SK-N-SH treated with all-trans-retinoic acid at 6 μM for 48 hours (cell line): Measurements from ENCODE around the gene THSD4.

Source experiments
- ATAC-seq: fragments of 200-7000 bp; cut with Tn5 transposase; 3 replicates; pipeline ENCODE4 v1.9.1; 2020; ENCODE audit warnings: mild to moderate bottlenecking, moderate library complexity
- ARNTL ChIP-seq: fragments of 450-650 bp; formaldehyde crosslinking; IDR thresholded peaks from 2 replicates; pipeline ENCODE4 v1.5.0; 2020; ENCODE audit warnings: low read depth, mild to moderate bottlenecking, moderate library complexity, borderline replicate concordance
- BACH2 ChIP-seq: fragments of 250-450 bp; sonication (Bioruptor Pico); IDR thresholded peaks from 2 replicates; pipeline ENCODE4 v1.9.0; 2021; ENCODE audit warnings: mild to moderate bottlenecking, borderline replicate concordance
- CSDC2 ChIP-seq: fragments of 250-450 bp; sonication (Bioruptor Pico); IDR thresholded peaks from 2 replicates; pipeline ENCODE4 v1.5.0; 2020; ENCODE audit warnings: mild to moderate bottlenecking, moderate library complexity
- ESRRG ChIP-seq: fragments of 250-450 bp; sonication (Bioruptor Pico); IDR thresholded peaks from 2 replicates; pipeline ENCODE4 v1.6.1; 2021; ENCODE audit warnings: mild to moderate bottlenecking
- GLIS3 ChIP-seq: fragments of 250-450 bp; sonication (Bioruptor Pico); IDR thresholded peaks from 2 replicates; pipeline ENCODE4 v1.5.0; 2020; ENCODE audit warnings: mild to moderate bottlenecking, moderate library complexity
- ISL1 ChIP-seq: fragments of 250-450 bp; sonication (Bioruptor Pico); IDR thresholded peaks from 2 replicates; pipeline ENCODE4 v2.1.2; 2022; ENCODE audit warnings: mild to moderate bottlenecking, moderate library complexity
- OSR1 ChIP-seq: fragments of 250-450 bp; sonication (Bioruptor Pico); IDR thresholded peaks from 2 replicates; pipeline ENCODE4 v1.8.0; 2022; ENCODE audit warnings: moderate library complexity, mild to moderate bottlenecking, inconsistent platforms
- PPARA ChIP-seq: fragments of 250-450 bp; sonication (Bioruptor Pico); IDR thresholded peaks from 2 replicates; pipeline ENCODE4 v1.5.0; 2020; ENCODE audit warnings: mild to moderate bottlenecking, borderline replicate concordance
- RARB ChIP-seq: fragments of 250-450 bp; sonication (Bioruptor Pico); IDR thresholded peaks from 2 replicates; pipeline ENCODE4 v1.8.0; 2021; ENCODE audit warnings: mild to moderate bottlenecking, moderate library complexity
- SNAI2 ChIP-seq: fragments of 250-450 bp; sonication (Bioruptor Pico); IDR thresholded peaks from 2 replicates; pipeline ENCODE4 v1.5.0; 2020; ENCODE audit warnings: mild to moderate bottlenecking, moderate library complexity
- TCF4 ChIP-seq: fragments of 250-450 bp; sonication (Bioruptor Pico); IDR thresholded peaks from 2 replicates; pipeline ENCODE4 v1.8.0; 2021; ENCODE audit warnings: mild to moderate bottlenecking, moderate library complexity, borderline replicate concordance
- TOX ChIP-seq: fragments of 250-450 bp; sonication (Bioruptor Pico); IDR thresholded peaks from 2 replicates; pipeline ENCODE4 v1.8.0; 2021; ENCODE audit warnings: mild to moderate bottlenecking, moderate library complexity, borderline replicate concordance
- ZC3H10 ChIP-seq: fragments of 250-450 bp; sonication (Bioruptor Pico); IDR thresholded peaks from 2 replicates; pipeline ENCODE4 v1.5.1; 2021; ENCODE audit warnings: mild to moderate bottlenecking, moderate library complexity
- ZFP3 ChIP-seq: fragments of 250-450 bp; sonication (Bioruptor Pico); IDR thresholded peaks from 2 replicates; pipeline ENCODE4 v1.5.0; 2020; ENCODE audit warnings: mild to moderate bottlenecking, moderate library complexity
- ZNF565 ChIP-seq: fragments of 450-650 bp; formaldehyde crosslinking; conservative IDR thresholded peaks from 2 replicates; pipeline ENCODE4 v1.5.0; 2020; ENCODE audit warnings: low read depth, mild to moderate bottlenecking, moderate library complexity
- ZNF70 ChIP-seq: fragments of 450-650 bp; formaldehyde crosslinking; IDR thresholded peaks from 2 replicates; pipeline ENCODE4 v1.5.0; 2020; ENCODE audit warnings: mild to moderate bottlenecking, moderate library complexity
- ZNF8 ChIP-seq: fragments of 450-650 bp; formaldehyde crosslinking; IDR thresholded peaks from 2 replicates; pipeline ENCODE4 v1.5.0; 2020; ENCODE audit warnings: mild to moderate bottlenecking, moderate library complexity
- TF ChIP-seq, protein P1 (sequence below): fragments of 250-450 bp; sonication (Bioruptor Pico); IDR thresholded peaks from 2 replicates; pipeline ENCODE4 v1.5.0; 2020; ENCODE audit warnings: mild to moderate bottlenecking, moderate library complexity
- TF ChIP-seq, protein P2 (sequence below): fragments of 250-450 bp; sonication (Bioruptor Pico); IDR thresholded peaks from 2 replicates; pipeline ENCODE4 v1.8.0; 2020; ENCODE audit warnings: mild to moderate bottlenecking, moderate library complexity, borderline replicate concordance
- TF ChIP-seq, protein P3 (sequence below): fragments of 250-450 bp; sonication (Bioruptor Pico); IDR thresholded peaks from 2 replicates; pipeline ENCODE4 v1.5.1; 2021; ENCODE audit warnings: mild to moderate bottlenecking, moderate library complexity
- TF ChIP-seq, protein P4 (sequence below): fragments of 250-450 bp; sonication (Bioruptor Pico); IDR thresholded peaks from 2 replicates; pipeline ENCODE4 v1.5.1; 2020; ENCODE audit warnings: low read depth, mild to moderate bottlenecking, moderate library complexity

THSD4 gene

DNA sequence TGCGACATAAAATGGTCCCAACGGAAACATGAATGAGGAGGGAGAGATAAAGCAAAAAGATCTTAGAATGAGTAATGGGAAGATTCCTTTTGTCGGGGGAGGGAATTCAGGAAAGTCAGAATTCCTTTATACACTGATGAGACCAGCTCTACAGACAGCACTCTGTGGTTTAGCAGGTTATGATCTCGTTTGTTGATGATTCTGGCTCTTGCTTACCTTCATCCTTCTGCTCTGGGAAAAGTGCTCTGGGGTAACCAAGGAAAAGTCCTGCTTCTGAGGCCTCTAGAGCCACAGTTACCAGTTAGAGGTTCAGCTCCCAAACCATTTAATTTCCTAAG lies 544.4 kb downstream of the THSD4 start:
- TF ChIP-seq ISL1 (CRISPR knock-in tag): peak; percentile 30; the same call in 1 of the 2 replicates
- no peak for TF ChIP-seq SNAI2 (CRISPR knock-in tag)
- TF ChIP-seq, all 23 proteins: peak for 1

DNA sequence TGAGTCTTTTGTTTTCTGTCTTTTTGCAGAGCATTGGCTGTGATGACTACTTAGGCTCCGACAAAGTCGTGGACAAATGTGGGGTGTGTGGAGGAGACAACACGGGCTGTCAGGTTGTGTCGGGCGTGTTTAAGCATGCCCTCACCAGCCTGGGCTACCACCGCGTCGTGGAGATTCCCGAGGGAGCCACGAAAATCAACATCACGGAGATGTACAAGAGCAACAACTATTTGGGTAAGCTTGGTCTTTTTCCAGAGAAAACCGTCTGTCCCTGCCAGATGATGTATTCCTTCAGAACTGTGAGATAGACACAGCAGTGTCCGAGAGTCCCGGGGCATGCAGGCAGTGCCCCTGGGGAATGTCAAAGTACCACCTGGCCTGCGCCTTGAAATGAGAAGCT lies 545.2 kb downstream of the THSD4 start:
- TF ChIP-seq ESRRG (CRISPR knock-in tag) (no peak), TOX (CRISPR knock-in tag) (no peak), ZFP3 (CRISPR knock-in tag) (no peak), ZNF70 (CRISPR knock-in tag) (no peak), SNAI2 (CRISPR knock-in tag) (no peak), ZC3H10 (no peak), ISL1 (CRISPR knock-in tag) (no peak), GLIS3 (CRISPR knock-in tag) (no peak), ZNF565 (CRISPR knock-in tag) (no peak), BACH2 (CRISPR knock-in tag) (no peak), TCF4 (CRISPR knock-in tag) (no peak), ZNF8 (no peak), ARNTL (CRISPR knock-in tag) (no peak), OSR1 (CRISPR knock-in tag) (no peak)
- TF ChIP-seq, protein P1, sequence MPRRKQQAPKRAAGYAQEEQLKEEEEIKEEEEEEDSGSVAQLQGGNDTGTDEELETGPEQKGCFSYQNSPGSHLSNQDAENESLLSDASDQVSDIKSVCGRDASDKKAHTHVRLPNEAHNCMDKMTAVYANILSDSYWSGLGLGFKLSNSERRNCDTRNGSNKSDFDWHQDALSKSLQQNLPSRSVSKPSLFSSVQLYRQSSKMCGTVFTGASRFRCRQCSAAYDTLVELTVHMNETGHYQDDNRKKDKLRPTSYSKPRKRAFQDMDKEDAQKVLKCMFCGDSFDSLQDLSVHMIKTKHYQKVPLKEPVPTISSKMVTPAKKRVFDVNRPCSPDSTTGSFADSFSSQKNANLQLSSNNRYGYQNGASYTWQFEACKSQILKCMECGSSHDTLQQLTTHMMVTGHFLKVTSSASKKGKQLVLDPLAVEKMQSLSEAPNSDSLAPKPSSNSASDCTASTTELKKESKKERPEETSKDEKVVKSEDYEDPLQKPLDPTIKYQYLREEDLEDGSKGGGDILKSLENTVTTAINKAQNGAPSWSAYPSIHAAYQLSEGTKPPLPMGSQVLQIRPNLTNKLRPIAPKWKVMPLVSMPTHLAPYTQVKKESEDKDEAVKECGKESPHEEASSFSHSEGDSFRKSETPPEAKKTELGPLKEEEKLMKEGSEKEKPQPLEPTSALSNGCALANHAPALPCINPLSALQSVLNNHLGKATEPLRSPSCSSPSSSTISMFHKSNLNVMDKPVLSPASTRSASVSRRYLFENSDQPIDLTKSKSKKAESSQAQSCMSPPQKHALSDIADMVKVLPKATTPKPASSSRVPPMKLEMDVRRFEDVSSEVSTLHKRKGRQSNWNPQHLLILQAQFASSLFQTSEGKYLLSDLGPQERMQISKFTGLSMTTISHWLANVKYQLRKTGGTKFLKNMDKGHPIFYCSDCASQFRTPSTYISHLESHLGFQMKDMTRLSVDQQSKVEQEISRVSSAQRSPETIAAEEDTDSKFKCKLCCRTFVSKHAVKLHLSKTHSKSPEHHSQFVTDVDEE: no peak
- no peak for ATAC-seq

More for the DNA sequence above, 544.4 kb downstream of the THSD4 start:
- no peak; the same call in 2 of the 3 replicates for ATAC-seq

DNA sequence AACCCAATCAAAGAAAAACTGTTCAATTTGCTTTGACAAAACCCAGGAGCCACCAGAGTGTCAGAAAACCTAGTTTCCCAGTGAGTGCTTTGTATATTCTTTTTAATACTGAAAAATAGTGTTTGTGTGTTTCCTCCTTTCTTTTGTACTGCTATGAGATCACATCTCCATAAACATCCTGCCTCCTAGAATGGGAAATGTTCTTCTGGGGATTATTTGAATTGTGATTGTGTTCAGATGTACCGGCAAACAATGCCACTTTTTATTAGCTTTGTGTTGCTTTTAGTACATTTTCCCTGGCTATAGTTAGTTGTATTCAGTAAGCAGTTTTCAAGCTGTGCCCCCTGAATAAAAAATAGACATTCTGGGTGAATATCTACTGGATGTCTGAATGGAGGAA lies 547.0 kb downstream of the THSD4 start:
- ATAC-seq: no peak; the same call in 2 of the 3 replicates
- TF ChIP-seq ISL1 (CRISPR knock-in tag) (0 out of 2 replicates have a peak, but pooled peaks have one; percentile 23), BACH2 (CRISPR knock-in tag) (no peak)

DNA sequence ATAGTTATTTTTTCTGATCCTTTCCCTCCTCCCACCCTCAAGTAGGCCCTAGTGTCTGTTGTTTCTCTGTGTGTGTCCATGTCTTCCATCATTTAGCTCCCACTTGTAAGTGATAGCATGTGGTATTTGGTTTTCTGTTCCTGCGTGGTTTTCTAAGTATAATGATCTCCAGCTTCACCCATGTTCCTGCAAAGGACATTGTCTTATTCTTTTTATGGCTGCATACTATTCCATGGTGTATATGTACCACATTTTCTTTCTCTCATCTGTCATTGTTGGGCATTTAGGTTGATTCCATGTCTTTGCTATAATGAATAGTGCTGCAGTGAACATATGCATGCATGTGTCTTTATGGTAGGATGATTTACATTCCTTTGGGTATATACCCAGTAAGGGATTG lies 549.4 kb downstream of the THSD4 start:
- no peak for TF ChIP-seq ARNTL (CRISPR knock-in tag)
- TF ChIP-seq BACH2 (CRISPR knock-in tag): no peak
- TF ChIP-seq OSR1 (CRISPR knock-in tag): no peak
- no peak for TF ChIP-seq ZFP3 (CRISPR knock-in tag)
- no peak for TF ChIP-seq SNAI2 (CRISPR knock-in tag)
- no peak for TF ChIP-seq PPARA (CRISPR knock-in tag)
- TF ChIP-seq ZC3H10: no peak
- TF ChIP-seq ZNF8: peak; percentile 59
- no peak for TF ChIP-seq TOX (CRISPR knock-in tag)
- no peak for ATAC-seq

DNA sequence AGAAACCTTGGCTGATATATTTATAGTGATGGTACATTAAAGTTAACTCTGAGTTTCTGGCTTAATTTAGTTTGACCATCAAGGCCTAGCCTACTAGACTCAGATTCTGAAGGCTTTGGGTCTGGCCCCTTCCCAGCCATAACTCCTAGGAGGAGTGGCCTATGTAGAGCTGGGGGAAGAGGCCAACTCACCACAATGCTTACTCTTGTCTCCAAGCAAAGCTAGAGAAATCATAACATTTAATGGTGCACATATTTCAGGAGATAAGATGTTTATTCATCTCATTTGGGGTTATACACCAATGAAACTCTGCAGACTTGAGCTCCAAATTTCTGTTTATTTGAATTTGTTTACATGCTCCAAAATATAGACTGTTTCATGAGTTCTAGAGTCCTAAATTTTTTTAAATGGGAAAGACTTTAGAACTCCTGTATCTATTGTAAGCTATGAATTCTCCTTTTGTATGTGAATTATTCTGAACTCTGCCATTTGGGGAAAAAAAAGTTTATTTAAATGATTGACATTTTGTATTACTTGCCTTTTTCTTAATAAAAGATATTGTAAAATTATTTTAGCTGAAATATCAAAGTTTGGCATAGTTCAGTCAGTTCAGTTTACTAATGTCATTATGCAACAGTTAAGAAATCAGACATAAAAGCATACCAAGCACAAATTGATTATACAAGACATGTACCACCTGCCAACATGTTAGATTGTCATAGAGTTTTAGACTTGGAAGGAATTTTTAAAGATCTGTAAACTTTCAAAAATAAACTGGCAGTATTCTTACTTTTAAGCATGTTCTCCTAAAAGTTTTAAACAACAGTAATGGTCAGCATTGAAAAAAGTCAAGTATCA lies 551.7 kb downstream of the THSD4 start:
- no peak for ATAC-seq
- TF ChIP-seq, protein P2, sequence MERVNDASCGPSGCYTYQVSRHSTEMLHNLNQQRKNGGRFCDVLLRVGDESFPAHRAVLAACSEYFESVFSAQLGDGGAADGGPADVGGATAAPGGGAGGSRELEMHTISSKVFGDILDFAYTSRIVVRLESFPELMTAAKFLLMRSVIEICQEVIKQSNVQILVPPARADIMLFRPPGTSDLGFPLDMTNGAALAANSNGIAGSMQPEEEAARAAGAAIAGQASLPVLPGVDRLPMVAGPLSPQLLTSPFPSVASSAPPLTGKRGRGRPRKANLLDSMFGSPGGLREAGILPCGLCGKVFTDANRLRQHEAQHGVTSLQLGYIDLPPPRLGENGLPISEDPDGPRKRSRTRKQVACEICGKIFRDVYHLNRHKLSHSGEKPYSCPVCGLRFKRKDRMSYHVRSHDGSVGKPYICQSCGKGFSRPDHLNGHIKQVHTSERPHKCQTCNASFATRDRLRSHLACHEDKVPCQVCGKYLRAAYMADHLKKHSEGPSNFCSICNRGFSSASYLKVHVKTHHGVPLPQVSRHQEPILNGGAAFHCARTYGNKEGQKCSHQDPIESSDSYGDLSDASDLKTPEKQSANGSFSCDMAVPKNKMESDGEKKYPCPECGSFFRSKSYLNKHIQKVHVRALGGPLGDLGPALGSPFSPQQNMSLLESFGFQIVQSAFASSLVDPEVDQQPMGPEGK: no peak
- peak; percentile 55 for TF ChIP-seq ISL1 (CRISPR knock-in tag)
- TF ChIP-seq, all 23 proteins: peak for 1

DNA sequence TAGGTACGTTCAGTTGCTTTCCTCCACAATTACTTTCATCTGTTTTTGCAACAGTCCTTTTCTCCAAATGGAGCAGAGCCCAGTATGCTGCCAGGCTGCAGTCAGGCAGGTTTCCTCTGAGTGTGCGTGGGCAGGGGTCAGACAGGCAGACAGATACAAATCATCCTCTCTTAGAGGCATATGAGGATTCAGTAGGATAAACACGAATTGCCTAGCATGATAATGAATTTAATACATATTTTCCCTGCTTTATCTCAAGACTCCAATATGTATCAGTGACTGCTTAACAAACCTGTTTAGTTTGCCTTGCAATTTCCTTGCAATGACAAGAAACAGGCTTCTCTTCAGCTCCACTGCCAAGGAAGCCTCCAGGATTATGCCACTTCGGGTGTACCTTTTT lies 554.4 kb downstream of the THSD4 start:
- peak; percentile 98 for ATAC-seq
- TF ChIP-seq, protein P3, sequence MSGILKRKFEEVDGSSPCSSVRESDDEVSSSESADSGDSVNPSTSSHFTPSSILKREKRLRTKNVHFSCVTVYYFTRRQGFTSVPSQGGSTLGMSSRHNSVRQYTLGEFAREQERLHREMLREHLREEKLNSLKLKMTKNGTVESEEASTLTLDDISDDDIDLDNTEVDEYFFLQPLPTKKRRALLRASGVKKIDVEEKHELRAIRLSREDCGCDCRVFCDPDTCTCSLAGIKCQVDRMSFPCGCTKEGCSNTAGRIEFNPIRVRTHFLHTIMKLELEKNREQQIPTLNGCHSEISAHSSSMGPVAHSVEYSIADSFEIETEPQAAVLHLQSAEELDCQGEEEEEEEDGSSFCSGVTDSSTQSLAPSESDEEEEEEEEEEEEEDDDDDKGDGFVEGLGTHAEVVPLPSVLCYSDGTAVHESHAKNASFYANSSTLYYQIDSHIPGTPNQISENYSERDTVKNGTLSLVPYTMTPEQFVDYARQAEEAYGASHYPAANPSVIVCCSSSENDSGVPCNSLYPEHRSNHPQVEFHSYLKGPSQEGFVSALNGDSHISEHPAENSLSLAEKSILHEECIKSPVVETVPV: peak; percentile 64
- peak; percentile 95 for TF ChIP-seq ISL1 (CRISPR knock-in tag)
- TF ChIP-seq, protein P4, sequence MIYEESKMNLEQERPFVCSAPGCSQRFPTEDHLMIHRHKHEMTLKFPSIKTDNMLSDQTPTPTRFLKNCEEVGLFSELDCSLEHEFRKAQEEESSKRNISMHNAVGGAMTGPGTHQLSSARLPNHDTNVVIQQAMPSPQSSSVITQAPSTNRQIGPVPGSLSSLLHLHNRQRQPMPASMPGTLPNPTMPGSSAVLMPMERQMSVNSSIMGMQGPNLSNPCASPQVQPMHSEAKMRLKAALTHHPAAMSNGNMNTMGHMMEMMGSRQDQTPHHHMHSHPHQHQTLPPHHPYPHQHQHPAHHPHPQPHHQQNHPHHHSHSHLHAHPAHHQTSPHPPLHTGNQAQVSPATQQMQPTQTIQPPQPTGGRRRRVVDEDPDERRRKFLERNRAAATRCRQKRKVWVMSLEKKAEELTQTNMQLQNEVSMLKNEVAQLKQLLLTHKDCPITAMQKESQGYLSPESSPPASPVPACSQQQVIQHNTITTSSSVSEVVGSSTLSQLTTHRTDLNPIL (CRISPR knock-in tag): peak; percentile 40; the same call in 1 of the 2 replicates
- peak; percentile 75 for TF ChIP-seq TCF4 (CRISPR knock-in tag)
- TF ChIP-seq SNAI2 (CRISPR knock-in tag): peak; percentile 94; the same call in 1 of the 2 replicates
- no peak for TF ChIP-seq RARB (CRISPR knock-in tag)
- no peak; the same call in 1 of the 2 replicates for TF ChIP-seq GLIS3 (CRISPR knock-in tag)
- TF ChIP-seq CSDC2: no peak
- TF ChIP-seq, protein P1: peak; percentile 89
